DMS153 treated with DMSO at 0.1 percent for 48 hours (cell line): ENCODE measurements around the gene HLA-DRA.
"Not testable (repeated sequence)": the region's sequence is repeated elsewhere in the genome, so short reads cannot be mapped to it uniquely, and the experiment has no call there.

Experiments used
- DNase-seq: peaks from one replicate; lab custom pipeline; 2025; ENCODE audit not compliant: unreplicated experiment; lab: John Stamatoyannopoulos, UW

The HLA-DRA gene

GRCh38 chr6:32430179-32430578 is 9.5 kb upstream of the HLA-DRA start:
- no peak for DNase-seq

GRCh38 chr6:32431142-32431541 is 8.5 kb upstream of the HLA-DRA start:
- no peak for DNase-seq

GRCh38 chr6:32432050-32432450 is 7.6 kb upstream of the HLA-DRA start:
- peak; percentile 6 for DNase-seq

GRCh38 chr6:32433950-32434349 is 5.7 kb upstream of the HLA-DRA start:
- not testable (repeated sequence) for DNase-seq

- no peak for DNase-seq
Observed at GRCh38 chr6:32436186-32436585, 3.5 kb upstream of the HLA-DRA start.

- no peak for DNase-seq
Observed at GRCh38 chr6:32436995-32437836, 2.5 kb upstream of the HLA-DRA start.

GRCh38 chr6:32439139-32439538 is 548 bp upstream of the HLA-DRA start:
- DNase-seq = no peak

GRCh38 chr6:32442243-32442667 is 2.6 kb downstream of the HLA-DRA start:
- no peak for DNase-seq

GRCh38 chr6:32442977-32443552 is 3.4 kb downstream of the HLA-DRA start:
- no peak for DNase-seq

GRCh38 chr6:32444433-32444832 is 4.7 kb downstream of the HLA-DRA start:
- DNase-seq = no peak

GRCh38 chr6:32445321-32445854 is 5.7 kb downstream of the HLA-DRA start:
- DNase-seq = no peak

GRCh38 chr6:32447932-32448331 is 8.2 kb downstream of the HLA-DRA start:
- DNase-seq = no peak

- DNase-seq = no peak
Observed at GRCh38 chr6:32449088-32449736, 9.5 kb downstream of the HLA-DRA start.

- no peak for DNase-seq
Observed at GRCh38 chr6:32457054-32457453, 17.4 kb downstream of the HLA-DRA start.

GRCh38 chr6:32459781-32460424 is 20.2 kb downstream of the HLA-DRA start:
- no peak for DNase-seq

- no peak for DNase-seq
Observed at GRCh38 chr6:32460528-32460927, 20.8 kb downstream of the HLA-DRA start.

GRCh38 chr6:32461493-32461892 is 21.8 kb downstream of the HLA-DRA start:
- DNase-seq = no peak

- no peak for DNase-seq
Observed at GRCh38 chr6:32462609-32463008, 22.9 kb downstream of the HLA-DRA start.

- not testable (repeated sequence) for DNase-seq
Observed at GRCh38 chr6:32467743-32468503, 28.2 kb downstream of the HLA-DRA start.

- no peak for DNase-seq
Observed at GRCh38 chr6:32472781-32473375, 33.2 kb downstream of the HLA-DRA start.
